Astrocyte (in vitro differentiated cells and primary cell): Measurements from ENCODE around the gene PCP4L1. TPM values are rescaled to one million over a fixed set of nuclear protein-coding genes. Genes with fewer than 3 reads are reported as not detected.

Experiments used
- DNase-seq: peaks from one replicate; pipeline ENCODE4 v3.0.0-alpha.2; 2010; ENCODE audit warnings: low read depth
- FAIRE-seq: peaks from 2 replicates; lab custom pipeline; 2011; peaks lifted over from hg19 to GRCh38; lab: Jason Lieb, UNC
- H2AFZ ChIP-seq: 2 replicates; pipeline ENCODE4 v1.6.0; 2012; ENCODE audit warnings: low read depth, low read length, inconsistent platforms
- H3K27ac ChIP-seq: 2 replicates; pipeline ENCODE4 v1.5.1; 2011; ENCODE audit warnings: low read depth, low read length, inconsistent platforms
- H3K27me3 ChIP-seq: 2 replicates; pipeline ENCODE4 v1.6.0; 2011; ENCODE audit warnings: low read length, inconsistent platforms; ENCODE audit not compliant: insufficient read depth
- H3K36me3 ChIP-seq: 2 replicates; pipeline ENCODE4 v1.5.1; 2011; ENCODE audit warnings: low read length, inconsistent platforms; ENCODE audit not compliant: insufficient read depth
- H3K4me1 ChIP-seq: 2 replicates; pipeline ENCODE4 v1.5.1; 2011; ENCODE audit warnings: low read length, inconsistent platforms; ENCODE audit not compliant: insufficient read depth
- H3K4me2 ChIP-seq: 2 replicates; pipeline ENCODE4 v1.6.0; 2012; ENCODE audit warnings: low read length, inconsistent platforms
- H3K4me3 ChIP-seq: 2 replicates; pipeline ENCODE4 v1.5.1; 2011; ENCODE audit warnings: low read depth, mild to moderate bottlenecking, low read length, inconsistent platforms; ENCODE audit not compliant: insufficient read depth
- H3K79me2 ChIP-seq: 2 replicates; pipeline ENCODE4 v1.6.0; 2012; ENCODE audit warnings: mild to moderate bottlenecking, low read length, inconsistent platforms; ENCODE audit not compliant: insufficient read depth
- H3K9ac ChIP-seq: 2 replicates; pipeline ENCODE4 v1.6.0; 2012; ENCODE audit warnings: mild to moderate bottlenecking, low read length, inconsistent platforms
- H3K9me3 ChIP-seq: 2 replicates; pipeline ENCODE4 v1.5.1; 2012; ENCODE audit warnings: low read depth, mild to moderate bottlenecking, low read length, inconsistent platforms; ENCODE audit not compliant: insufficient read depth
- H4K20me1 ChIP-seq: 2 replicates; pipeline ENCODE4 v1.6.0; 2012; ENCODE audit warnings: low read length, inconsistent platforms; ENCODE audit not compliant: insufficient read depth
- H3K27ac Mint-ChIP-seq: one replicate; pipeline ENCODE4 v1.8.0; 2021; ENCODE audit warnings: mild to moderate bottlenecking, mixed read lengths; ENCODE audit not compliant: unreplicated experiment
- H3K27me3 Mint-ChIP-seq: one replicate; pipeline ENCODE4 v1.8.0; 2021; ENCODE audit warnings: low read depth, mixed read lengths; ENCODE audit not compliant: unreplicated experiment
- H3K36me3 Mint-ChIP-seq: one replicate; pipeline ENCODE4 v1.8.0; 2021; ENCODE audit warnings: low read depth, mixed read lengths; ENCODE audit not compliant: unreplicated experiment
- H3K4me1 Mint-ChIP-seq: one replicate; pipeline ENCODE4 v1.8.0; 2021; ENCODE audit warnings: low read depth, mixed read lengths; ENCODE audit not compliant: unreplicated experiment
- H3K4me3 Mint-ChIP-seq: one replicate; pipeline ENCODE4 v1.8.0; 2021; ENCODE audit warnings: mild to moderate bottlenecking, moderate library complexity, mixed read lengths; ENCODE audit not compliant: unreplicated experiment
- H3K9me3 Mint-ChIP-seq: one replicate; pipeline ENCODE4 v1.8.0; 2021; ENCODE audit warnings: mild to moderate bottlenecking, mixed read lengths; ENCODE audit not compliant: unreplicated experiment
- EZH2 ChIP-seq: IDR thresholded peaks from 2 replicates; pipeline ENCODE4 v1.6.1; 2012; ENCODE audit warnings: mild to moderate bottlenecking, low read length, inconsistent platforms; ENCODE audit not compliant: insufficient read depth
- total RNA-seq: library from RNA; stranded (reverse); gene quantifications from 2 replicates; pipeline ENCODE4 v1.2.1, GENCODE V29; 2021
- TF ChIP-seq, protein P1 (sequence below): IDR thresholded peaks from 2 replicates; pipeline ENCODE4 v1.5.1; 2011; ENCODE audit warnings: low read depth, mild to moderate bottlenecking, inconsistent platforms, low read length, moderate library complexity; ENCODE audit not compliant: insufficient read depth

Gene PCP4L1
- total RNA-seq, 1 donor from 2014 or later: not detected

DNA sequence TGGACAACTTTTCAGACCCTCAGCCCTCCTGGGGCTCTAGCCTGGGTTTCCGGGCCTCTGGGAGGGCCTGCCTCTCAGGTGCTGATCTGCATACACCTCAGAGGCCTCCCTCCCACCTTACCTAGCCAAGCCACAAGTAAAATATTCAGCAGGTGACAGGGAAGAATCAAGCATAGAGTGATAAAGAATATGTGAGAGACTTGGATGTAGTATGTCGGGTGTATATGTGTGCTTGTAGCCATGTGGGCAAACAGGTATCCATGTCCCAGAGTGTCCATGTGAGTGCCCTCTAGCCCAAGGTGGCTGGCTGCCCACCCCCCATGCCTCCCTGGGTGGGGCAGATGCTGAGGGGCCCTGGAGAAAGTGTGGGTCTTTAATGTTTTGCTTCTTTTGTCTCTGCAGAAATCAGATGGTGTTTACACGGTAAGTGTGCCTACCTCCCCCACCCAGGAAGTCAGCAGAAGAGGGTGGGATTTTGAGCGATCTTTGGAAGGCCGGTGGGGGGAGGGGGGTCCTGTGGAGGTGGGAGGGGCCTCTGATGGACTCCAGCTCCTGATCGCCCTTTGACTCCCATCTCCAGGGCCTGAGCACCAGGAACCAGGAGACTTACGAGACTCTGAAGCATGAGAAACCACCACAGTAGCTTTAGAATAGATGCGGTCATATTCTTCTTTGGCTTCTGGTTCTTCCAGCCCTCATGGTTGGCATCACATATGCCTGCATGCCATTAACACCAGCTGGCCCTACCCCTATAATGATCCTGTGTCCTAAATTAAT, 40.1 kb upstream of the PCP4L1 start:
- H3K4me1 Mint-ChIP-seq: peaks cover 15% of the 10 kb centered on the region
- H3K27me3 Mint-ChIP-seq: peaks cover 9% of the 10 kb centered on the region
- H3K79me2 ChIP-seq: no peaks in the 10 kb centered on the region
- no peaks in the 10 kb centered on the region for H3K9me3 Mint-ChIP-seq
- no peaks in the 10 kb centered on the region for H3K9me3 ChIP-seq
- no peak overlapping the region for H3K27ac Mint-ChIP-seq
- peaks cover 12% of the 10 kb centered on the region for H3K36me3 Mint-ChIP-seq
- no peaks in the 10 kb centered on the region for H3K27me3 ChIP-seq
- peaks cover 10% of the 10 kb centered on the region for H3K36me3 ChIP-seq
- H3K4me1 ChIP-seq: peaks cover 14% of the 10 kb centered on the region
- TF ChIP-seq, protein P1, sequence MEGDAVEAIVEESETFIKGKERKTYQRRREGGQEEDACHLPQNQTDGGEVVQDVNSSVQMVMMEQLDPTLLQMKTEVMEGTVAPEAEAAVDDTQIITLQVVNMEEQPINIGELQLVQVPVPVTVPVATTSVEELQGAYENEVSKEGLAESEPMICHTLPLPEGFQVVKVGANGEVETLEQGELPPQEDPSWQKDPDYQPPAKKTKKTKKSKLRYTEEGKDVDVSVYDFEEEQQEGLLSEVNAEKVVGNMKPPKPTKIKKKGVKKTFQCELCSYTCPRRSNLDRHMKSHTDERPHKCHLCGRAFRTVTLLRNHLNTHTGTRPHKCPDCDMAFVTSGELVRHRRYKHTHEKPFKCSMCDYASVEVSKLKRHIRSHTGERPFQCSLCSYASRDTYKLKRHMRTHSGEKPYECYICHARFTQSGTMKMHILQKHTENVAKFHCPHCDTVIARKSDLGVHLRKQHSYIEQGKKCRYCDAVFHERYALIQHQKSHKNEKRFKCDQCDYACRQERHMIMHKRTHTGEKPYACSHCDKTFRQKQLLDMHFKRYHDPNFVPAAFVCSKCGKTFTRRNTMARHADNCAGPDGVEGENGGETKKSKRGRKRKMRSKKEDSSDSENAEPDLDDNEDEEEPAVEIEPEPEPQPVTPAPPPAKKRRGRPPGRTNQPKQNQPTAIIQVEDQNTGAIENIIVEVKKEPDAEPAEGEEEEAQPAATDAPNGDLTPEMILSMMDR: no peak
- no peak for TF ChIP-seq EZH2
- H3K27ac ChIP-seq: no peak overlapping the region
- no peaks in the 10 kb centered on the region for H4K20me1 ChIP-seq
- H3K4me2 ChIP-seq: no peak overlapping the region
- no peak overlapping the region for H2AFZ ChIP-seq
- H3K4me3 Mint-ChIP-seq: peak overlapping the region; percentile 45
- DNase-seq (no peak), FAIRE-seq (no peak)
- H3K4me3 ChIP-seq: no peak overlapping the region
- H3K9ac ChIP-seq: no peak overlapping the region

DNA sequence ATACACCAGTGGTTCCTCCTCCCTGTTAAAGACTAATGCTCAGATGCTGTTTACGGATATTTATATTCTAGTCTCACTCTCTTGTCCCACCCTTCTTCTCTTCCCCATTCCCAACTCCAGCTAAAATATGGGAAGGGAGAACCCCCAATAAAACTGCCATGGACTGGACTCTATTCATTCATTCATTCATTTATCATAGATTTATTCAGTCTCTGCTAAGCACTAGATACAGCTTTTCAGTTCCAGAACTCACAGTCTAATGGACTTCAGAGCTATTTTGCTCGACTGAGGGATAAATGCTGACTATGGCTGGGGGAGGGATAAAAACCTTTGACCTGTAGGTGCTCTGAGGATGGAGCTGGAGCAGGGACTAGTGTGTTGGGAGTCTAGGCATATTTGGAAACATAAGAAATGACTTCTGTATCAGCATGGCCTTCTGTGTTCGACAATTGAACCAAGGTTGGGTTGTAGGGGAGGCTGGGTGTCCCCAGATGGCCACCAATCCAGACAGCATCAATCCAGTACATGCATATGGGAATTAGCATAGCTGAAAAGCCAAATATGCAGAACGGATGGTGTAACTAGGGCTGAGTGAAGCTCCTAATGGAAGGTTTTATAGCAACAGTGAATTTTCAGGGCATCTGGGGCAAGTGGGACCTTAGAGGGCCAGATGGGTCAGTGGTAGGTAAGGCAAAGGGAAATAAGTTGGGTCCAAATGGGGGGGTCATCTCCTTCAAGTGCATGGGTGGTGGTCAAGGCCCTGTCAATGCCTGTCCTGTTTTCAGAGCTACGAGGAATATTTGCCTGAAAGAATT, 39.3 kb upstream of the PCP4L1 start:
- no peak overlapping the region for H3K9ac ChIP-seq
- Mint-ChIP-seq H3K9me3 (no peaks in the 10 kb centered on the region), H3K4me1 (peaks cover 15% of the 10 kb centered on the region), H3K36me3 (peaks cover 8% of the 10 kb centered on the region), H3K27ac (no peak overlapping the region), H3K27me3 (peaks cover 11% of the 10 kb centered on the region), H3K4me3 (no peak overlapping the region)
- H3K27ac ChIP-seq: no peak overlapping the region
- no peaks in the 10 kb centered on the region for H3K9me3 ChIP-seq
- no peak overlapping the region for H3K4me2 ChIP-seq
- DNase-seq (no peak), FAIRE-seq (no peak)
- peaks cover 3% of the 10 kb centered on the region for H3K36me3 ChIP-seq
- no peaks in the 10 kb centered on the region for H3K27me3 ChIP-seq
- H2AFZ ChIP-seq: no peak overlapping the region
- H3K79me2 ChIP-seq: no peaks in the 10 kb centered on the region
- no peak for TF ChIP-seq EZH2
- TF ChIP-seq, protein P1: no peak
- H3K4me3 ChIP-seq: no peak overlapping the region
- no peaks in the 10 kb centered on the region for H4K20me1 ChIP-seq
- H3K4me1 ChIP-seq: peaks cover 14% of the 10 kb centered on the region
